H9 (cell line): ENCODE measurements around the gene RDH12. TPM values are rescaled to one million over a fixed set of nuclear protein-coding genes. Genes with fewer than 3 reads are reported as not detected.

Experiments
- DNase-seq: peaks from one replicate; pipeline ENCODE4 v3.0.0-alpha.2; 2017
- H2AFZ ChIP-seq: one replicate; pipeline ENCODE4 v1.6.1; 2013; ENCODE audit warnings: mild to moderate bottlenecking, low read length, control low read depth, moderate library complexity
- H2AK5ac ChIP-seq: 2 replicates; pipeline ENCODE4 v1.6.1; 2013; ENCODE audit warnings: low read length, control low read depth, mixed read lengths; ENCODE audit not compliant: insufficient read length
- H2BK120ac ChIP-seq: one replicate; pipeline ENCODE4 v1.6.1; 2013; ENCODE audit warnings: low read depth, mild to moderate bottlenecking, low read length, control low read depth, inconsistent platforms; ENCODE audit not compliant: poor library complexity, severe bottlenecking
- H2BK12ac ChIP-seq: 2 replicates; pipeline ENCODE4 v1.6.1; 2013; ENCODE audit warnings: low read length, control low read depth, mixed read lengths, low read depth; ENCODE audit not compliant: insufficient read length
- H2BK15ac ChIP-seq: 2 replicates; pipeline ENCODE4 v1.6.1; 2013; ENCODE audit warnings: low read depth, low read length, control low read depth
- H2BK20ac ChIP-seq: one replicate; pipeline ENCODE4 v1.6.1; 2013; ENCODE audit warnings: low read depth, mild to moderate bottlenecking, low read length, control low read depth, inconsistent platforms; ENCODE audit not compliant: poor library complexity, severe bottlenecking
- H2BK5ac ChIP-seq: 2 replicates; pipeline ENCODE4 v1.6.1; 2013; ENCODE audit warnings: low read length, control low read depth, mixed read lengths; ENCODE audit not compliant: insufficient read length
- H3K14ac ChIP-seq: 2 replicates; pipeline ENCODE4 v1.6.1; 2013; ENCODE audit warnings: low read length, control low read depth; ENCODE audit not compliant: insufficient read depth
- H3K18ac ChIP-seq: 2 replicates; pipeline ENCODE4 v1.6.1; 2013; ENCODE audit warnings: low read depth, mild to moderate bottlenecking, mixed read lengths, low read length, control low read depth; ENCODE audit not compliant: insufficient read length
- H3K23ac ChIP-seq: 2 replicates; pipeline ENCODE4 v1.6.1; 2013; ENCODE audit warnings: low read length, control low read depth, mixed read lengths, low read depth; ENCODE audit not compliant: insufficient read length
- H3K23me2 ChIP-seq: 2 replicates; pipeline ENCODE4 v1.6.1; 2013; ENCODE audit warnings: low read depth, mild to moderate bottlenecking, mixed read lengths, low read length, control low read depth; ENCODE audit not compliant: insufficient read length, poor library complexity, severe bottlenecking
- H3K27ac ChIP-seq: 2 replicates; pipeline ENCODE4 v1.5.1; 2013; ENCODE audit warnings: low read length, control low read depth, mixed read lengths, low read depth; ENCODE audit not compliant: insufficient read length
- H3K27me3 ChIP-seq: 2 replicates; pipeline ENCODE4 v1.6.1; 2013; ENCODE audit warnings: low read length, control low read depth, inconsistent platforms; ENCODE audit not compliant: insufficient read depth
- H3K4ac ChIP-seq: 2 replicates; pipeline ENCODE4 v1.6.1; 2013; ENCODE audit warnings: low read depth, mild to moderate bottlenecking, control low read depth, inconsistent platforms, low read length, moderate library complexity
- H3K4me1 ChIP-seq: 2 replicates; pipeline ENCODE4 v1.6.1; 2013; ENCODE audit warnings: low read length, control low read depth, inconsistent platforms; ENCODE audit not compliant: insufficient read depth
- H3K4me2 ChIP-seq: 2 replicates; pipeline ENCODE4 v1.6.1; 2013; ENCODE audit warnings: low read length, control low read depth, mixed read lengths; ENCODE audit not compliant: insufficient read length, insufficient read depth
- H3K56ac ChIP-seq: 2 replicates; pipeline ENCODE4 v1.6.1; 2013; ENCODE audit warnings: low read depth, mild to moderate bottlenecking, mixed read lengths, low read length, control low read depth; ENCODE audit not compliant: insufficient read length
- H3K79me1 ChIP-seq: 2 replicates; pipeline ENCODE4 v1.6.1; 2013; ENCODE audit warnings: low read depth, mild to moderate bottlenecking, moderate library complexity, low read length, control low read depth, inconsistent platforms; ENCODE audit not compliant: insufficient read depth, poor library complexity, severe bottlenecking
- H3K79me2 ChIP-seq: 2 replicates; pipeline ENCODE4 v1.6.1; 2013; ENCODE audit warnings: low read length, control low read depth, inconsistent platforms; ENCODE audit not compliant: insufficient read depth
- H3K9ac ChIP-seq: 2 replicates; pipeline ENCODE4 v1.6.1; 2013; ENCODE audit warnings: low read length, control low read depth, mixed read lengths; ENCODE audit not compliant: insufficient read length; ENCODE audit errors: extremely low read depth
- H3K9me3 ChIP-seq: one replicate; pipeline ENCODE4 v1.6.1; 2013; ENCODE audit warnings: low read depth, low read length, inconsistent platforms; ENCODE audit not compliant: control insufficient read depth
- H3T11ph ChIP-seq: one replicate; pipeline ENCODE4 v1.6.1; 2013; ENCODE audit warnings: mild to moderate bottlenecking, low read length, control low read depth, inconsistent platforms
- H4K20me1 ChIP-seq: one replicate; pipeline ENCODE4 v1.6.1; 2013; ENCODE audit not compliant: control insufficient read depth, insufficient read length, insufficient read depth
- H4K5ac ChIP-seq: 2 replicates; pipeline ENCODE4 v1.6.1; 2013; ENCODE audit warnings: low read depth, mild to moderate bottlenecking, mixed read lengths, low read length, control low read depth; ENCODE audit not compliant: insufficient read length
- H4K8ac ChIP-seq: replicated peaks from 2 replicates; pipeline ENCODE4 v1.6.1; 2013; ENCODE audit warnings: low read length, control low read depth, mixed read lengths, low read depth; ENCODE audit not compliant: insufficient read length
- H4K91ac ChIP-seq: 2 replicates; pipeline ENCODE4 v1.6.1; 2013; ENCODE audit warnings: low read depth, mild to moderate bottlenecking, moderate library complexity, mixed read lengths, low read length, control low read depth; ENCODE audit not compliant: insufficient read length
- H3K27ac Mint-ChIP-seq, 3 experiments: 2 replicates in 2 of 3; 3 replicates in 1 of 3; pipeline ENCODE4 v1.8.0; 2020 to 2021; ENCODE audit warnings: mixed read lengths in 3 of 3, mild to moderate bottlenecking in 1 of 3, moderate library complexity in 1 of 3
- H3K27me3 Mint-ChIP-seq: 2 replicates; pipeline ENCODE4 v1.8.0; 2021; ENCODE audit warnings: low read depth, mild to moderate bottlenecking, moderate library complexity, mixed read lengths
- H3K36me3 Mint-ChIP-seq, 3 experiments: 2 replicates in 2 of 3; 3 replicates in 1 of 3; pipeline ENCODE4 v1.8.0; 2020 to 2021; ENCODE audit warnings: low read depth in 3 of 3, mixed read lengths in 3 of 3; ENCODE audit not compliant: insufficient read depth in 1 of 3
- H3K4me1 Mint-ChIP-seq, 2 experiments: 2 replicates each; pipeline ENCODE4 v1.8.0; 2020; ENCODE audit warnings: mixed read lengths in 2 of 2
- H3K4me3 Mint-ChIP-seq, 2 experiments: 2 replicates in 1 of 2; 3 replicates in 1 of 2; pipeline ENCODE4 v1.8.0; 2020 to 2021; ENCODE audit warnings: mild to moderate bottlenecking in 2 of 2, mixed read lengths in 2 of 2, moderate library complexity in 1 of 2
- H3K9me3 Mint-ChIP-seq, 2 experiments: 2 replicates in 1 of 2; 3 replicates in 1 of 2; pipeline ENCODE4 v1.8.0; 2020; ENCODE audit warnings: mild to moderate bottlenecking in 2 of 2, mixed read lengths in 2 of 2, moderate library complexity in 1 of 2
- CTCF ChIP-seq: fragments of 200-600 bp; sonication (generic); conservative IDR thresholded peaks from 3 replicates; pipeline ENCODE4 v1.8.0; 2021; ENCODE audit warnings: antibody characterized with exemption, mild to moderate bottlenecking
- WGBS: extraction: QIAGEN DNeasy Blood & Tissue Kit; methylation state at CpG from one replicate; pipeline ENCODE4 v1.1.7; 2013; ENCODE audit warnings: missing lambda C conversion rate, low lambda C conversion rate, mixed read lengths; ENCODE audit not compliant: insufficient read length; ENCODE audit errors: extremely low coverage; 5-methylcytosine and 5-hydroxymethylcytosine counted together
- total RNA-seq: library from RNA; stranded (reverse); gene quantifications from 2 replicates; pipeline ENCODE4 v1.2.1, GENCODE V29; 2021

The RDH12 gene
- total RNA-seq, 1 experiment from 2014 or later, result 0.74 TPM

GRCh38 chr14:67756496-67756895 lies 54.8 kb downstream of the RDH12 start:
- H2BK15ac ChIP-seq, result no peak overlapping the region
- H3K18ac ChIP-seq, result no peak overlapping the region
- H3K9ac ChIP-seq, result no peak overlapping the region
- H3T11ph ChIP-seq, result no peak overlapping the region
- H3K4me1 ChIP-seq, result no peaks in the 10 kb centered on the region
- no peaks in the 10 kb centered on the region for H3K9me3 Mint-ChIP-seq
- no peak overlapping the region for H2BK20ac ChIP-seq
- H3K79me2 ChIP-seq, result no peaks in the 10 kb centered on the region
- H4K20me1 ChIP-seq, result no peaks in the 10 kb centered on the region
- no peaks in the 10 kb centered on the region for H3K4me1 Mint-ChIP-seq
- WGBS, result no CpG with 5 or more reads among the region's 1 CpG
- no peaks in the 10 kb centered on the region for H3K27me3 Mint-ChIP-seq
- no peak for DNase-seq
- H3K79me1 ChIP-seq, result no peaks in the 10 kb centered on the region
- no peak overlapping the region for H2AK5ac ChIP-seq
- H4K5ac ChIP-seq, result no peak overlapping the region
- TF ChIP-seq CTCF, result no peak
- no peak overlapping the region for H3K27ac ChIP-seq
- H4K8ac ChIP-seq, result no peak overlapping the region
- H3K23me2 ChIP-seq, result no peaks in the 10 kb centered on the region
- H4K91ac ChIP-seq, result no peak overlapping the region
- no peaks in the 10 kb centered on the region for H3K27me3 ChIP-seq
- H3K14ac ChIP-seq, result no peak overlapping the region
- no peak overlapping the region for H3K27ac Mint-ChIP-seq
- peaks cover 10 to 62% (median 44%) of the 10 kb centered on the region in 3 experiments; a peak in 6 of 7 replicates for H3K36me3 Mint-ChIP-seq
- H2BK12ac ChIP-seq, result no peak overlapping the region
- no peak overlapping the region for H3K4me2 ChIP-seq
- no peak overlapping the region for H2BK120ac ChIP-seq
- no peak overlapping the region for H3K4ac ChIP-seq
- no peak overlapping the region for H2BK5ac ChIP-seq
- no peak overlapping the region for H3K56ac ChIP-seq
- no peak overlapping the region for H2AFZ ChIP-seq
- no peak overlapping the region for H3K4me3 Mint-ChIP-seq
- H3K23ac ChIP-seq, result no peak overlapping the region
- no peaks in the 10 kb centered on the region for H3K9me3 ChIP-seq
